H9 (cell line): Measurements from ENCODE around the gene OIP5. TPM values are rescaled to one million over a fixed set of nuclear protein-coding genes. Genes with fewer than 3 reads are reported as not detected.

Experiments used
- DNase-seq: peaks from one replicate; pipeline ENCODE4 v3.0.0-alpha.2; 2017
- H2AFZ ChIP-seq: one replicate; pipeline ENCODE4 v1.6.1; 2013; ENCODE audit warnings: mild to moderate bottlenecking, low read length, control low read depth, moderate library complexity
- H2AK5ac ChIP-seq: 2 replicates; pipeline ENCODE4 v1.6.1; 2013; ENCODE audit warnings: low read length, control low read depth, mixed read lengths; ENCODE audit not compliant: insufficient read length
- H2BK120ac ChIP-seq: one replicate; pipeline ENCODE4 v1.6.1; 2013; ENCODE audit warnings: low read depth, mild to moderate bottlenecking, low read length, control low read depth, inconsistent platforms; ENCODE audit not compliant: poor library complexity, severe bottlenecking
- H2BK12ac ChIP-seq: 2 replicates; pipeline ENCODE4 v1.6.1; 2013; ENCODE audit warnings: low read length, control low read depth, mixed read lengths, low read depth; ENCODE audit not compliant: insufficient read length
- H2BK15ac ChIP-seq: 2 replicates; pipeline ENCODE4 v1.6.1; 2013; ENCODE audit warnings: low read depth, low read length, control low read depth
- H2BK20ac ChIP-seq: one replicate; pipeline ENCODE4 v1.6.1; 2013; ENCODE audit warnings: low read depth, mild to moderate bottlenecking, low read length, control low read depth, inconsistent platforms; ENCODE audit not compliant: poor library complexity, severe bottlenecking
- H2BK5ac ChIP-seq: 2 replicates; pipeline ENCODE4 v1.6.1; 2013; ENCODE audit warnings: low read length, control low read depth, mixed read lengths; ENCODE audit not compliant: insufficient read length
- H3K14ac ChIP-seq: 2 replicates; pipeline ENCODE4 v1.6.1; 2013; ENCODE audit warnings: low read length, control low read depth; ENCODE audit not compliant: insufficient read depth
- H3K18ac ChIP-seq: 2 replicates; pipeline ENCODE4 v1.6.1; 2013; ENCODE audit warnings: low read depth, mild to moderate bottlenecking, mixed read lengths, low read length, control low read depth; ENCODE audit not compliant: insufficient read length
- H3K23ac ChIP-seq: 2 replicates; pipeline ENCODE4 v1.6.1; 2013; ENCODE audit warnings: low read length, control low read depth, mixed read lengths, low read depth; ENCODE audit not compliant: insufficient read length
- H3K23me2 ChIP-seq: 2 replicates; pipeline ENCODE4 v1.6.1; 2013; ENCODE audit warnings: low read depth, mild to moderate bottlenecking, mixed read lengths, low read length, control low read depth; ENCODE audit not compliant: insufficient read length, poor library complexity, severe bottlenecking
- H3K27ac ChIP-seq: 2 replicates; pipeline ENCODE4 v1.5.1; 2013; ENCODE audit warnings: low read length, control low read depth, mixed read lengths, low read depth; ENCODE audit not compliant: insufficient read length
- H3K27me3 ChIP-seq: 2 replicates; pipeline ENCODE4 v1.6.1; 2013; ENCODE audit warnings: low read length, control low read depth, inconsistent platforms; ENCODE audit not compliant: insufficient read depth
- H3K4ac ChIP-seq: 2 replicates; pipeline ENCODE4 v1.6.1; 2013; ENCODE audit warnings: low read depth, mild to moderate bottlenecking, control low read depth, inconsistent platforms, low read length, moderate library complexity
- H3K4me1 ChIP-seq: 2 replicates; pipeline ENCODE4 v1.6.1; 2013; ENCODE audit warnings: low read length, control low read depth, inconsistent platforms; ENCODE audit not compliant: insufficient read depth
- H3K4me2 ChIP-seq: 2 replicates; pipeline ENCODE4 v1.6.1; 2013; ENCODE audit warnings: low read length, control low read depth, mixed read lengths; ENCODE audit not compliant: insufficient read length, insufficient read depth
- H3K56ac ChIP-seq: 2 replicates; pipeline ENCODE4 v1.6.1; 2013; ENCODE audit warnings: low read depth, mild to moderate bottlenecking, mixed read lengths, low read length, control low read depth; ENCODE audit not compliant: insufficient read length
- H3K79me1 ChIP-seq: 2 replicates; pipeline ENCODE4 v1.6.1; 2013; ENCODE audit warnings: low read depth, mild to moderate bottlenecking, moderate library complexity, low read length, control low read depth, inconsistent platforms; ENCODE audit not compliant: insufficient read depth, poor library complexity, severe bottlenecking
- H3K79me2 ChIP-seq: 2 replicates; pipeline ENCODE4 v1.6.1; 2013; ENCODE audit warnings: low read length, control low read depth, inconsistent platforms; ENCODE audit not compliant: insufficient read depth
- H3K9ac ChIP-seq: 2 replicates; pipeline ENCODE4 v1.6.1; 2013; ENCODE audit warnings: low read length, control low read depth, mixed read lengths; ENCODE audit not compliant: insufficient read length; ENCODE audit errors: extremely low read depth
- H3K9me3 ChIP-seq: one replicate; pipeline ENCODE4 v1.6.1; 2013; ENCODE audit warnings: low read depth, low read length, inconsistent platforms; ENCODE audit not compliant: control insufficient read depth
- H3T11ph ChIP-seq: one replicate; pipeline ENCODE4 v1.6.1; 2013; ENCODE audit warnings: mild to moderate bottlenecking, low read length, control low read depth, inconsistent platforms
- H4K20me1 ChIP-seq: one replicate; pipeline ENCODE4 v1.6.1; 2013; ENCODE audit not compliant: control insufficient read depth, insufficient read length, insufficient read depth
- H4K5ac ChIP-seq: 2 replicates; pipeline ENCODE4 v1.6.1; 2013; ENCODE audit warnings: low read depth, mild to moderate bottlenecking, mixed read lengths, low read length, control low read depth; ENCODE audit not compliant: insufficient read length
- H4K8ac ChIP-seq: replicated peaks from 2 replicates; pipeline ENCODE4 v1.6.1; 2013; ENCODE audit warnings: low read length, control low read depth, mixed read lengths, low read depth; ENCODE audit not compliant: insufficient read length
- H4K91ac ChIP-seq: 2 replicates; pipeline ENCODE4 v1.6.1; 2013; ENCODE audit warnings: low read depth, mild to moderate bottlenecking, moderate library complexity, mixed read lengths, low read length, control low read depth; ENCODE audit not compliant: insufficient read length
- H3K27ac Mint-ChIP-seq, 3 experiments: 2 replicates in 2 of 3; 3 replicates in 1 of 3; pipeline ENCODE4 v1.8.0; 2020 to 2021; ENCODE audit warnings: mixed read lengths in 3 of 3, mild to moderate bottlenecking in 1 of 3, moderate library complexity in 1 of 3
- H3K27me3 Mint-ChIP-seq: 2 replicates; pipeline ENCODE4 v1.8.0; 2021; ENCODE audit warnings: low read depth, mild to moderate bottlenecking, moderate library complexity, mixed read lengths
- H3K36me3 Mint-ChIP-seq, 3 experiments: 2 replicates in 2 of 3; 3 replicates in 1 of 3; pipeline ENCODE4 v1.8.0; 2020 to 2021; ENCODE audit warnings: low read depth in 3 of 3, mixed read lengths in 3 of 3; ENCODE audit not compliant: insufficient read depth in 1 of 3
- H3K4me1 Mint-ChIP-seq, 2 experiments: 2 replicates each; pipeline ENCODE4 v1.8.0; 2020; ENCODE audit warnings: mixed read lengths in 2 of 2
- H3K4me3 Mint-ChIP-seq, 2 experiments: 2 replicates in 1 of 2; 3 replicates in 1 of 2; pipeline ENCODE4 v1.8.0; 2020 to 2021; ENCODE audit warnings: mild to moderate bottlenecking in 2 of 2, mixed read lengths in 2 of 2, moderate library complexity in 1 of 2
- H3K9me3 Mint-ChIP-seq, 2 experiments: 2 replicates in 1 of 2; 3 replicates in 1 of 2; pipeline ENCODE4 v1.8.0; 2020; ENCODE audit warnings: mild to moderate bottlenecking in 2 of 2, mixed read lengths in 2 of 2, moderate library complexity in 1 of 2
- WGBS: extraction: QIAGEN DNeasy Blood & Tissue Kit; methylation state at CpG from one replicate; pipeline ENCODE4 v1.1.7; 2013; ENCODE audit warnings: missing lambda C conversion rate, low lambda C conversion rate, mixed read lengths; ENCODE audit not compliant: insufficient read length; ENCODE audit errors: extremely low coverage; 5-methylcytosine and 5-hydroxymethylcytosine counted together
- total RNA-seq: library from RNA; stranded (reverse); gene quantifications from 2 replicates; pipeline ENCODE4 v1.2.1, GENCODE V29; 2021
- TF ChIP-seq, protein P1 (sequence below): fragments of 200-600 bp; sonication (generic); conservative IDR thresholded peaks from 3 replicates; pipeline ENCODE4 v1.8.0; 2021; ENCODE audit warnings: antibody characterized with exemption, mild to moderate bottlenecking

The OIP5 gene
- total RNA-seq, 1 experiment from 2014 or later = 30.9 TPM

DNA sequence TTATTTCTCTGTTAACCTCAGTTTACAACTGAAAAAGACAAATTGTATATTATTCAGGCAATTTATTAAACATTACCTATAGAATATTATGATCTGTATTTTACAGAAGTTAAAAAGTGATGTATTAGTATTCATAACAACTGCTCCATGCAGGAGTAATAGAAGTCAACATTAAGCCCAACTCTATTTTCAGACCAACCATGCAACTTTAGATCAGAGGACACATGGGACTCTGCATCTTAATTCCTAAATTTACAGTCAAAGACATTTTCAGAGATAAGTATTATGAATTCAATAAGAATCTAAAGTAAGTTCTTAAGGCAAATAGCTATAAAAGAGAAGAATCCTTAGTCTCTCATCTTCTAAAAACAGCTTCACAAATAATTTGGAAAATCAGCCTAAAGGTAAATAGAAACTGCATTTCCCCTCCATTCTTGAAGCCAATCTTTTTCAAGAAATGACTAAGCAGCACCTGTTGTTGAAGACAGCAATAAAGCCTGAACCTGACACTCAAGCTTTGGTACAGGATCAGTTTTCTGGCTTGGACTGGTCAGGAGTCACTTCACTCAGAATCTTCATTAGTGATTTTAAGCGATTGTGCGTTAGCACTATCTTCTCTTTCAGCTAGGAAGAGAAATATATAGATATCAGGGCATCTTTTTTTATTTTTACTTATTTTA is 23.0 kb downstream of the OIP5 start:
- Histone ChIP-seq H3K79me2 (no peaks in the 10 kb centered on the region), H2BK20ac (no peak overlapping the region), H3K56ac (no peak overlapping the region), H3K23ac (no peak overlapping the region), H3K9me3 (no peaks in the 10 kb centered on the region), H3K27me3 (no peaks in the 10 kb centered on the region), H3K79me1 (no peaks in the 10 kb centered on the region), H3K23me2 (no peaks in the 10 kb centered on the region), H4K20me1 (no peaks in the 10 kb centered on the region), H4K5ac (no peak overlapping the region), H3K4ac (no peak overlapping the region), H2BK120ac (no peak overlapping the region), H4K8ac (no peak overlapping the region), H3K27ac (no peak overlapping the region), H2AFZ (no peak overlapping the region), H2BK12ac (no peak overlapping the region), H2BK5ac (no peak overlapping the region), H4K91ac (no peak overlapping the region), H3K4me2 (no peak overlapping the region), H2BK15ac (no peak overlapping the region), H3T11ph (no peak overlapping the region), H3K14ac (no peak overlapping the region), H2AK5ac (no peak overlapping the region), H3K18ac (no peak overlapping the region), H3K4me1 (no peaks in the 10 kb centered on the region), H3K9ac (no peak overlapping the region)
- Mint-ChIP-seq H3K4me1 (peaks cover 0 to 3% of the 10 kb centered on the region in 2 experiments; a peak in 1 of 4 replicates), H3K9me3 (no peaks in the 10 kb centered on the region), H3K4me3 (no peak overlapping the region), H3K27ac (peak overlapping the region in 1 of 3 experiments; percentile 40; a peak in 1 of 7 replicates), H3K27me3 (no peaks in the 10 kb centered on the region; the same call in 1 of the 2 replicates), H3K36me3 (peaks cover 3 to 40% (median 26%) of the 10 kb centered on the region in 3 experiments; a peak in 6 of 7 replicates)
- DNase-seq = no peak
- TF ChIP-seq, protein P1, sequence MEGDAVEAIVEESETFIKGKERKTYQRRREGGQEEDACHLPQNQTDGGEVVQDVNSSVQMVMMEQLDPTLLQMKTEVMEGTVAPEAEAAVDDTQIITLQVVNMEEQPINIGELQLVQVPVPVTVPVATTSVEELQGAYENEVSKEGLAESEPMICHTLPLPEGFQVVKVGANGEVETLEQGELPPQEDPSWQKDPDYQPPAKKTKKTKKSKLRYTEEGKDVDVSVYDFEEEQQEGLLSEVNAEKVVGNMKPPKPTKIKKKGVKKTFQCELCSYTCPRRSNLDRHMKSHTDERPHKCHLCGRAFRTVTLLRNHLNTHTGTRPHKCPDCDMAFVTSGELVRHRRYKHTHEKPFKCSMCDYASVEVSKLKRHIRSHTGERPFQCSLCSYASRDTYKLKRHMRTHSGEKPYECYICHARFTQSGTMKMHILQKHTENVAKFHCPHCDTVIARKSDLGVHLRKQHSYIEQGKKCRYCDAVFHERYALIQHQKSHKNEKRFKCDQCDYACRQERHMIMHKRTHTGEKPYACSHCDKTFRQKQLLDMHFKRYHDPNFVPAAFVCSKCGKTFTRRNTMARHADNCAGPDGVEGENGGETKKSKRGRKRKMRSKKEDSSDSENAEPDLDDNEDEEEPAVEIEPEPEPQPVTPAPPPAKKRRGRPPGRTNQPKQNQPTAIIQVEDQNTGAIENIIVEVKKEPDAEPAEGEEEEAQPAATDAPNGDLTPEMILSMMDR = no peak
- no CpG with 5 or more reads among the region's 2 CpGs for WGBS
